Transverse colon (tissue), 4 donors: ENCODE data around the gene SYCP3.

ENCODE experiments used
- CTCF ChIP-seq, 5 experiments: fragments of 200-600 bp in 3 of 5; fragments of 450-650 bp in 2 of 5; sonication (generic) in 3 of 5; IDR thresholded peaks; 1 replicate in 2 of 5; 2 replicates in 3 of 5; pipeline ENCODE4 v1.5.1; 2016 to 2017; ENCODE audit warnings: antibody characterized with exemption in 5 of 5, inconsistent platforms in 3 of 5, mild to moderate bottlenecking in 2 of 5, moderate library complexity in 1 of 5
- EP300 ChIP-seq: sonication (generic); formaldehyde crosslinking; IDR thresholded peaks from one replicate; pipeline ENCODE4 v1.6.1; 2017; ENCODE audit warnings: antibody characterized with exemption, low read depth
- POLR2A ChIP-seq: fragments of 450-650 bp; IDR thresholded peaks from one replicate; pipeline ENCODE4 v1.6.1; 2016; ENCODE audit warnings: antibody characterized with exemption, mild to moderate bottlenecking, moderate library complexity
- POLR2AphosphoS5 ChIP-seq, 3 donors: sonication (generic); formaldehyde crosslinking; IDR thresholded peaks; one replicate each; pipeline ENCODE4 v1.6.1; 2016; ENCODE audit warnings: antibody characterized with exemption in 3 of 3

- TF ChIP-seq POLR2AphosphoS5 (IDR thresholded peaks at IDR 0.05): no peak
- TF ChIP-seq CTCF (IDR thresholded peaks at IDR 0.05): no peak
- TF ChIP-seq EP300: no peak
- no peak for TF ChIP-seq POLR2A
Observed at GRCh38 chr12:101710288-101710687, 29.0 kb downstream of the SYCP3 start.
